K562 (cell line): Measurements from ENCODE around the gene LRRC4C. TPM values are rescaled to one million over a fixed set of nuclear protein-coding genes. Genes with fewer than 3 reads are reported as not detected.

Experiments used
- ATAC-seq: fragments of 200-7000 bp; cut with Tn5 transposase; 3 replicates; pipeline ENCODE4 v1.9.1; 2020; ENCODE audit warnings: moderate library complexity
- BruUV-seq: library from RNA; stranded (reverse); fragments of 400-500 nt; replicated peaks from 2 replicates; lab custom pipeline; 2021; lab: Mats Ljungman, UMichigan
- CTCF ChIA-PET: fragments of 300-600 bp; formaldehyde crosslinking; extraction: SDS; loops from one replicate; lab custom pipeline; 2021; ENCODE audit warnings: low intra/inter-chr PET ratio; lab: Yijun Ruan, JAX
- POLR2A ChIA-PET: fragments of 300-600, 350-650 bp; sonication (Branson Sonifier 250); formaldehyde crosslinking; extraction: SDS; loops from one replicate; lab custom pipeline; 2021; ENCODE audit warnings: antibody characterized with exemption, inconsistent platforms; lab: Yijun Ruan, JAX
- DNase-seq, 4 experiments: peaks; one replicate each; pipeline versions ENCODE4 v3.0.0 to v3.0.0-alpha.2; 2011 to 2018; ENCODE audit warnings: low spot score in 3 of 4, mixed read lengths in 3 of 4; ENCODE audit errors: extremely low read depth in 1 of 4
- FAIRE-seq: peaks from 2 replicates; lab custom pipeline; 2011; peaks lifted over from hg19 to GRCh38; lab: Jason Lieb, UNC
- H2AFZ ChIP-seq: 2 replicates; pipeline ENCODE4 v1.6.0; 2011; ENCODE audit warnings: low read depth, low read length, control low read depth, inconsistent platforms
- H3K27ac ChIP-seq: fragments of 200-600 bp; 3 replicates; pipeline ENCODE4 v1.8.0; 2011; ENCODE audit warnings: low read depth, mild to moderate bottlenecking, control low read depth, inconsistent platforms, low read length, moderate library complexity, mixed read lengths; ENCODE audit errors: extremely low read depth
- H3K27me3 ChIP-seq, 2 experiments: fragments of 300-600 bp in 1 of 2; 2 replicates in 1 of 2; 3 replicates in 1 of 2; pipeline versions ENCODE4 v1.6.0 to v1.8.0; 2011; ENCODE audit warnings: inconsistent platforms in 2 of 2, low read length in 2 of 2, mild to moderate bottlenecking in 1 of 2, mixed read lengths in 1 of 2, moderate library complexity in 1 of 2; ENCODE audit not compliant: control insufficient read depth in 2 of 2, insufficient read depth in 2 of 2
- H3K36me3 ChIP-seq: fragments of 300-600 bp; 3 replicates; pipeline ENCODE4 v1.8.0; 2011; ENCODE audit warnings: mild to moderate bottlenecking, low read length, inconsistent platforms; ENCODE audit not compliant: control insufficient read depth, insufficient read depth
- H3K4me1 ChIP-seq, 2 experiments: fragments of 200-600 bp in 1 of 2; replicated peaks in 1 of 2; 2 replicates in 1 of 2; 3 replicates in 1 of 2; pipeline versions ENCODE4 v1.5.1 to v1.8.0; 2011; ENCODE audit warnings: inconsistent platforms in 2 of 2, low read length in 2 of 2, mild to moderate bottlenecking in 1 of 2, mixed read lengths in 1 of 2, moderate library complexity in 1 of 2; ENCODE audit not compliant: control insufficient read depth in 2 of 2, insufficient read depth in 2 of 2
- H3K4me2 ChIP-seq: 2 replicates; pipeline ENCODE4 v1.6.1; 2011; ENCODE audit warnings: low read length, control low read depth, inconsistent platforms, mixed read lengths; ENCODE audit not compliant: insufficient read depth
- H3K4me3 ChIP-seq: fragments of 200-600 bp; sonication (generic), shearing (Covaris generic); 2 replicates; pipeline ENCODE4 v1.5.1; 2016; ENCODE audit warnings: control low read depth, inconsistent platforms
- H3K79me2 ChIP-seq: fragments of 200-600 bp; 3 replicates; pipeline ENCODE4 v1.8.0; 2011; ENCODE audit warnings: low read length, inconsistent platforms; ENCODE audit not compliant: control insufficient read depth, insufficient read depth
- H3K9ac ChIP-seq, 2 experiments: 2 replicates each; pipeline versions ENCODE4 v1.6.0 to v1.6.1; 2011; ENCODE audit warnings: low read depth in 2 of 2, low read length in 2 of 2, control low read depth in 1 of 2, inconsistent platforms in 1 of 2, mild to moderate bottlenecking in 1 of 2, mixed read lengths in 1 of 2; ENCODE audit not compliant: insufficient read depth in 1 of 2
- H3K9me1 ChIP-seq: one replicate; pipeline ENCODE4 v1.6.0; 2011; ENCODE audit warnings: inconsistent platforms, mild to moderate bottlenecking, low read length, moderate library complexity; ENCODE audit not compliant: control insufficient read depth, insufficient read depth
- H3K9me3 ChIP-seq: replicated peaks from 2 replicates; pipeline ENCODE4 v1.5.1; 2011; ENCODE audit warnings: low read depth, low read length, inconsistent platforms; ENCODE audit not compliant: control insufficient read depth, insufficient read depth
- H4K20me1 ChIP-seq: replicated peaks from 2 replicates; pipeline ENCODE4 v1.6.1; 2011; ENCODE audit warnings: low read length, inconsistent platforms, mixed read lengths; ENCODE audit not compliant: control insufficient read depth, insufficient read depth
- COPS2 ChIP-seq: fragments of 450-650 bp; conservative IDR thresholded peaks from 2 replicates; pipeline ENCODE4 v1.6.1; 2016; ENCODE audit warnings: mild to moderate bottlenecking, moderate library complexity
- JUNB ChIP-seq: fragments of 450-650 bp; formaldehyde crosslinking; conservative IDR thresholded peaks from 2 replicates; pipeline ENCODE4 v1.4.0; 2020; ENCODE audit warnings: mild to moderate bottlenecking
- NR1H2 ChIP-seq: sonication (generic); formaldehyde crosslinking; IDR thresholded peaks from 2 replicates; pipeline ENCODE4 v1.4.0; 2020; ENCODE audit warnings: mild to moderate bottlenecking, missing genetic modification reagents
- NR3C1 ChIP-seq: sonication (generic); formaldehyde crosslinking; IDR thresholded peaks from 2 replicates; pipeline ENCODE4 v1.8.1; 2022; ENCODE audit warnings: missing genetic modification reagents
- SMAD1 ChIP-seq: fragments of 150-350 bp; IDR thresholded peaks from 2 replicates; pipeline ENCODE4 v1.6.1; 2014; ENCODE audit warnings: low read length, low read depth; ENCODE audit not compliant: partially characterized antibody
- SNIP1 ChIP-seq: fragments of 450-650 bp; IDR thresholded peaks from 2 replicates; pipeline ENCODE4 v1.7.1; 2017; ENCODE audit warnings: low read depth, mild to moderate bottlenecking
- STAT5B ChIP-seq: fragments of 250-450 bp; sonication (Bioruptor Pico); IDR thresholded peaks from 2 replicates; pipeline ENCODE4 v1.8.0; 2021; ENCODE audit warnings: mild to moderate bottlenecking, inconsistent platforms
- ZKSCAN1 ChIP-seq: fragments of 150-350 bp; IDR thresholded peaks from 2 replicates; pipeline ENCODE4 v1.6.1; 2016; ENCODE audit warnings: low read depth, low read length
- WGBS: fragments of 100-300 bp; shearing (Covaris generic); methylation state at CpG from one replicate; pipeline ENCODE4 v1.1.6; 2016; ENCODE audit warnings: low coverage, mixed read lengths; ENCODE audit not compliant: insufficient coverage; ENCODE audit errors: missing lambda C conversion rate; 5-methylcytosine and 5-hydroxymethylcytosine counted together
- in situ Hi-C: fragments of 300-500 bp; cut with MboI; formaldehyde crosslinking; loops from 4 replicates; pipeline ENCODE4 v1.15.0; 2018; ENCODE audit warnings: inconsistent platforms, mixed read lengths
- intact Hi-C: fragments of 100-400 bp; cut with micrococcal nuclease; formaldehyde crosslinking; loops from 2 replicates; pipeline ENCODE4 v1.14.2; 2022
- polyA plus RNA-seq, 8 experiments: library from polyadenylated mRNA; depleted of rRNA in 4 of 8; stranded (reverse) in 5 of 8; unstranded in 3 of 8; fragments of >200 nt; fragmentation: Nextera tagmentation in 2 of 8; fragmentation: Illumina TruSeq in 1 of 8; extraction: Ambion mirVana in 2 of 8; extraction: Trizol in 1 of 8; gene quantifications; 2 replicates each; pipeline versions ENCODE4 v1.2.1 to v1.2.3, GENCODE V29; 2011 to 2014; ENCODE audit warnings: inconsistent platforms in 1 of 8, missing spikeins in 1 of 8
- total RNA-seq, 7 experiments: library from RNA; depleted of rRNA in 6 of 7; stranded (reverse); fragments of >200 nt in 6 of 7; fragmentation: Illumina TruSeq in 2 of 7; extraction: Trizol in 2 of 7; gene quantifications; 2 replicates each; pipeline versions ENCODE4 v1.2.1 to v1.2.3, GENCODE V29; 2011 to 2021; ENCODE audit warnings: low replicate concordance in 1 of 7
- TF ChIP-seq, protein P1 (sequence below): fragments of 250-450 bp; sonication (Bioruptor Pico); IDR thresholded peaks from 2 replicates; pipeline ENCODE4 v1.5.1; 2021; ENCODE audit warnings: mild to moderate bottlenecking
- TF ChIP-seq, protein P2 (sequence below), 2 experiments: fragments of 450-650 bp in 1 of 2; IDR thresholded peaks; 2 replicates each; pipeline ENCODE4 v1.6.1; 2011 to 2017; ENCODE audit warnings: low read depth in 2 of 2, antibody characterized with exemption in 1 of 2, borderline replicate concordance in 1 of 2, low read length in 1 of 2, mild to moderate bottlenecking in 1 of 2, mixed read lengths in 1 of 2; ENCODE audit not compliant: control insufficient read depth in 1 of 2

Gene LRRC4C
- total and polyA plus RNA-seq, 9 of the 15 experiments (the other 6 are each of a cell fraction or from before 2014, with no cell fraction given): not detected

GRCh38 chr11:40133498-40133897, 1326.0 kb downstream of the LRRC4C start (continued):
- TF ChIP-seq, protein P1, sequence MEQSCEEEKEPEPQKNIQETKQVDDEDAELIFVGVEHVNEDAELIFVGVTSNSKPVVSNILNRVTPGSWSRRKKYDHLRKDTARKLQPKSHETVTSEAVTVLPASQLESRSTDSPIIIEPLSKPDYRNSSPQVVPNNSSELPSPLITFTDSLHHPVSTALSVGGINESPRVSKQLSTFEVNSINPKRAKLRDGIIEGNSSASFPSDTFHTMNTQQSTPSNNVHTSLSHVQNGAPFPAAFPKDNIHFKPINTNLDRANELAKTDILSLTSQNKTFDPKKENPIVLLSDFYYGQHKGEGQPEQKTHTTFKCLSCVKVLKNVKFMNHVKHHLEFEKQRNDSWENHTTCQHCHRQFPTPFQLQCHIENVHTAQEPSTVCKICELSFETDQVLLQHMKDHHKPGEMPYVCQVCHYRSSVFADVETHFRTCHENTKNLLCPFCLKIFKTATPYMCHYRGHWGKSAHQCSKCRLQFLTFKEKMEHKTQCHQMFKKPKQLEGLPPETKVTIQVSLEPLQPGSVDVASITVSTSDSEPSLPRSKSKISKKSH (CRISPR knock-in tag): no peak
- TF ChIP-seq NR1H2 (CRISPR knock-in tag) (no peak), COPS2 (no peak), ZKSCAN1 (no peak), JUNB (no peak), NR3C1 (no peak), SNIP1 (no peak)

GRCh38 chr11:40132912-40133311, 1326.5 kb downstream of the LRRC4C start:
- TF ChIP-seq STAT5B (CRISPR knock-in tag) (no peak), SMAD1 (no peak)
- TF ChIP-seq, protein P2, sequence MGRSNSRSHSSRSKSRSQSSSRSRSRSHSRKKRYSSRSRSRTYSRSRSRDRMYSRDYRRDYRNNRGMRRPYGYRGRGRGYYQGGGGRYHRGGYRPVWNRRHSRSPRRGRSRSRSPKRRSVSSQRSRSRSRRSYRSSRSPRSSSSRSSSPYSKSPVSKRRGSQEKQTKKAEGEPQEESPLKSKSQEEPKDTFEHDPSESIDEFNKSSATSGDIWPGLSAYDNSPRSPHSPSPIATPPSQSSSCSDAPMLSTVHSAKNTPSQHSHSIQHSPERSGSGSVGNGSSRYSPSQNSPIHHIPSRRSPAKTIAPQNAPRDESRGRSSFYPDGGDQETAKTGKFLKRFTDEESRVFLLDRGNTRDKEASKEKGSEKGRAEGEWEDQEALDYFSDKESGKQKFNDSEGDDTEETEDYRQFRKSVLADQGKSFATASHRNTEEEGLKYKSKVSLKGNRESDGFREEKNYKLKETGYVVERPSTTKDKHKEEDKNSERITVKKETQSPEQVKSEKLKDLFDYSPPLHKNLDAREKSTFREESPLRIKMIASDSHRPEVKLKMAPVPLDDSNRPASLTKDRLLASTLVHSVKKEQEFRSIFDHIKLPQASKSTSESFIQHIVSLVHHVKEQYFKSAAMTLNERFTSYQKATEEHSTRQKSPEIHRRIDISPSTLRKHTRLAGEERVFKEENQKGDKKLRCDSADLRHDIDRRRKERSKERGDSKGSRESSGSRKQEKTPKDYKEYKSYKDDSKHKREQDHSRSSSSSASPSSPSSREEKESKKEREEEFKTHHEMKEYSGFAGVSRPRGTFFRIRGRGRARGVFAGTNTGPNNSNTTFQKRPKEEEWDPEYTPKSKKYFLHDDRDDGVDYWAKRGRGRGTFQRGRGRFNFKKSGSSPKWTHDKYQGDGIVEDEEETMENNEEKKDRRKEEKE (IDR thresholded peaks at IDR 0.05; ENCODE audit: borderline replicate concordance in 1 of 2, control insufficient read depth in 1 of 2, low read depth in 2 of 2, low read length in 1 of 2): no peak
- H3K79me2 ChIP-seq: no peaks in the 10 kb centered on the region
- BruUV-seq: no TSS peak
- no peaks in the 10 kb centered on the region for H3K9me3 ChIP-seq
- FAIRE-seq: no peak
- H3K4me3 ChIP-seq: no peak overlapping the region
- DNase-seq: no peak
- no peaks in the 10 kb centered on the region for H3K4me1 ChIP-seq
- intact Hi-C loops (no loop called here), in situ Hi-C loops (no loop called here)
- H4K20me1 ChIP-seq: no peaks in the 10 kb centered on the region
- H3K4me2 ChIP-seq: no peak overlapping the region
- 2% methylated on average over 3 of the region's 3 CpGs for WGBS
- H3K27me3 ChIP-seq: no peaks in the 10 kb centered on the region
- CTCF ChIA-PET: no interaction called here
- no peaks in the 10 kb centered on the region for H3K9me1 ChIP-seq
- no peak overlapping the region for H3K27ac ChIP-seq
- no peak for ATAC-seq
- POLR2A ChIA-PET: no interaction called here
- no peak overlapping the region for H2AFZ ChIP-seq
- no peaks in the 10 kb centered on the region for H3K36me3 ChIP-seq
- no peak overlapping the region for H3K9ac ChIP-seq
